Activated naive CD4-positive, alpha-beta T cell treated with anti-CD3 and anti-CD28 coated beads, Interleukin-2, amount 50 U/mL, for 24 hours (primary cell): ENCODE results near the gene GLYAT.

Experiments used
- H3K27ac Mint-ChIP-seq: one replicate; pipeline ENCODE4 v1.8.0; 2021; ENCODE audit warnings: mild to moderate bottlenecking, mixed read lengths
- H3K27me3 Mint-ChIP-seq: one replicate; pipeline ENCODE4 v1.8.0; 2021; ENCODE audit warnings: mixed read lengths
- H3K36me3 Mint-ChIP-seq: one replicate; pipeline ENCODE4 v1.8.0; 2021; ENCODE audit warnings: mixed read lengths
- H3K4me1 Mint-ChIP-seq: one replicate; pipeline ENCODE4 v1.8.0; 2021; ENCODE audit warnings: mixed read lengths
- H3K4me3 Mint-ChIP-seq: one replicate; pipeline ENCODE4 v1.8.0; 2021; ENCODE audit warnings: mild to moderate bottlenecking, mixed read lengths
- H3K9me3 Mint-ChIP-seq: one replicate; pipeline ENCODE4 v1.8.0; 2021; ENCODE audit warnings: mixed read lengths

Gene GLYAT, protein sequence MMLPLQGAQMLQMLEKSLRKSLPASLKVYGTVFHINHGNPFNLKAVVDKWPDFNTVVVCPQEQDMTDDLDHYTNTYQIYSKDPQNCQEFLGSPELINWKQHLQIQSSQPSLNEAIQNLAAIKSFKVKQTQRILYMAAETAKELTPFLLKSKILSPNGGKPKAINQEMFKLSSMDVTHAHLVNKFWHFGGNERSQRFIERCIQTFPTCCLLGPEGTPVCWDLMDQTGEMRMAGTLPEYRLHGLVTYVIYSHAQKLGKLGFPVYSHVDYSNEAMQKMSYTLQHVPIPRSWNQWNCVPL

DNA sequence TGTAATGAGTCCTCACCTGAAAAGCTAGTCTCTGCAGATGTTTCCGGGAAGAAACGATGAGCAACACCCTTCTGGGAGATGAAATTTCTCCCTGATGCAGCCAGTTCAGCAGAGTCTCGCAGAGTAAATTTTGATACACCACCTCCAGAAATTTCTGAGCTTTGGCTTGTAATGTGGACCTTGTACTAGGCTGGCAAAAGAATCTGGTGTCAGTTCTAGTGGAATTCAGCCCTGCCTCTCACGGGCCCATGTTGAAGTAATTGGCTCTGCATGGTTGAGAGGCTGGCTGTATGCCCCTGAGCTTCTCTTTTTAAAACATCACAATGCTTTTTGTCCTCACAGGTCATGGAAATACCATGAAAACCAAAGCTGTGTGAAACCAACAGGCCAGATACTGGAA, at the start of gene GLYAT:
Gene GLYAT, minus strand, starts transcription at position 125 of the 400 bp plus-strand sequence. CDS start 7,447 bp downstream, outside the sequence.
- no peak within 1 kb of the TSS for H3K4me3 Mint-ChIP-seq
- no peak within 1 kb of the TSS for H3K27ac Mint-ChIP-seq
- peaks cover 5% of the 10 kb centered on the region for H3K9me3 Mint-ChIP-seq
- peaks cover 42% of the 10 kb centered on the region for H3K4me1 Mint-ChIP-seq
- H3K36me3 Mint-ChIP-seq, result no peaks in the 10 kb centered on the region
- no peaks in the 10 kb centered on the region for H3K27me3 Mint-ChIP-seq

DNA sequence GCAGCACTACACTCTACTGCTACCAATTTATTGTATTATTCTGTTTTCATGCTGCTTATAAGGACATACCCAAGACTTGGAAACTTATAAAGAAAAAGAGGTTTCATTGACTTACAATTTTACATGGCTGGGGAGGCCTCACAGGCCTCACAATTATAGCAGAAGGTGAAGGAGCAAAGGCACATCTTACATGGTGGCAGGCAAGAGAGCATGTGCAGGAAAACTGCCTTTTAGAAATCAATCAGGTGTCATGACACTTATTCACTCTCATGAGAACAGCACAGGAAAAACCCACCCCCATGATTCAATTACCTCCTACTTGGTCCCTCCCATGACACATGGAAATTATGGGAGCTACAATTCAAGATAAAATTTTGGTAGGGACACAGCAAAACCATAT, 49.6 kb upstream of the GLYAT start:
- no peaks in the 10 kb centered on the region for H3K4me1 Mint-ChIP-seq
- no peaks in the 10 kb centered on the region for H3K27me3 Mint-ChIP-seq
- H3K4me3 Mint-ChIP-seq, result no peak overlapping the region
- no peak overlapping the region for H3K27ac Mint-ChIP-seq
- peaks cover 4% of the 10 kb centered on the region for H3K36me3 Mint-ChIP-seq
- H3K9me3 Mint-ChIP-seq, result peaks cover 7% of the 10 kb centered on the region

DNA sequence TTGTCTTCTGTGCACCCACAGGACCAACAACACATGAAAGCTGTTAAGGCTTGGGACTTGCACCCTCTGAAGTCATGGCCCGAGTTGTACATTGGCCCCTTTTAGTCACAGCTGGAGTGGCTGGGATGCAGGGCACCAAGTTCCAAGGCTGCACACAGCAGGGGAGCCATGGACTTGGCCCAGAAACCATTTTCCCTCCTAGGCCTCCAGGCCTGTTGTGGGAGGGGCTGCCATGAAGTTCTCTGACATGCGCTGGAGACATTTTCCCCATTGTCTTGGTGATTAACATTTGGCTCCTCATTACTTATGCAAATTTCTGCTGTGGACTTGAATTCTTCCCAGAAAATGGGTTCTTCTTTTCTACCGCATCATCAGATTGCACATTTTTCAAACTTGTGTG, 48.8 kb upstream of the GLYAT start:
- H3K27ac Mint-ChIP-seq, result no peak overlapping the region
- peaks cover 3% of the 10 kb centered on the region for H3K27me3 Mint-ChIP-seq
- H3K9me3 Mint-ChIP-seq, result peaks cover 7% of the 10 kb centered on the region
- H3K4me3 Mint-ChIP-seq, result no peak overlapping the region
- no peaks in the 10 kb centered on the region for H3K4me1 Mint-ChIP-seq
- H3K36me3 Mint-ChIP-seq, result peaks cover 4% of the 10 kb centered on the region

DNA sequence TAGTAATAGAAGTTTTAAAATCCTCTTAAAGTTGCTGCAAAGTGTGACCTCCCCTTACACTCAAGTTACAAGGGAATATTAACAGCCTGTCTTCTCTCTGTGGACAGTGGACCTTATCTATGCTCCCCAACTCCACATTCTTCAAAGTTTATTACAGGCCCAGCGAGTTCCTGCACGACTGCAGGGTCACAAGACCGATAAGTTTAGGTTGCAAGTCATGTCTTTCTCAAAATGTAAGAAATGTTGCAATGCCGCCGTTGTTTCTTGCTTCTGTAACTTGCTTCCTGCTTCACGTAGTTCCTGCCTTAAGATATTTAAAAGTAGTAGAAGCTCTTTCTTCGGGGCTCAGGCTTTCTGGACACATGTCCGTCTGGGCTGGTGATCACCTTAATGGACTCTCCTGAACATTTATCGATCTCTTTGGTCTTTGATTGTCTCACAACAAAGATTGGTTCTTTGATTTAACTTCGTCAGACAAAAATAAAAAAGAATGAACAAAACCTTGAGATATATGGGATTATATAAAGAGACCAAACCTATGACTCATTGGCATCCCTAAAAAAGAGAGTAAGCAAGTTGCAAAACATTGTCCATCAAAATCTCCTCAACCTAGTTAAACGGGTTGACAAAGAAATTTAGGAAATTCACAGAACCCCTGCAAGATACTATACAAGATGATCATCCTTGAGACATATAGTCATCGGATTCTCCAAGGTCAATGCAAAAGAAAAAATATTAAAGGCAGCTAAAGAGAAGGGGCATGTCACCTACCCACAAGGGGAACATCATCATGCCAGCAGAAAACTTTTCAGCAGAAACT, 45.4 kb upstream of the GLYAT start:
- H3K27ac Mint-ChIP-seq, result no peak overlapping the region
- H3K27me3 Mint-ChIP-seq, result peaks cover 3% of the 10 kb centered on the region
- H3K9me3 Mint-ChIP-seq, result peaks cover 7% of the 10 kb centered on the region
- no peaks in the 10 kb centered on the region for H3K4me1 Mint-ChIP-seq
- no peak overlapping the region for H3K4me3 Mint-ChIP-seq
- H3K36me3 Mint-ChIP-seq, result peaks cover 4% of the 10 kb centered on the region

DNA sequence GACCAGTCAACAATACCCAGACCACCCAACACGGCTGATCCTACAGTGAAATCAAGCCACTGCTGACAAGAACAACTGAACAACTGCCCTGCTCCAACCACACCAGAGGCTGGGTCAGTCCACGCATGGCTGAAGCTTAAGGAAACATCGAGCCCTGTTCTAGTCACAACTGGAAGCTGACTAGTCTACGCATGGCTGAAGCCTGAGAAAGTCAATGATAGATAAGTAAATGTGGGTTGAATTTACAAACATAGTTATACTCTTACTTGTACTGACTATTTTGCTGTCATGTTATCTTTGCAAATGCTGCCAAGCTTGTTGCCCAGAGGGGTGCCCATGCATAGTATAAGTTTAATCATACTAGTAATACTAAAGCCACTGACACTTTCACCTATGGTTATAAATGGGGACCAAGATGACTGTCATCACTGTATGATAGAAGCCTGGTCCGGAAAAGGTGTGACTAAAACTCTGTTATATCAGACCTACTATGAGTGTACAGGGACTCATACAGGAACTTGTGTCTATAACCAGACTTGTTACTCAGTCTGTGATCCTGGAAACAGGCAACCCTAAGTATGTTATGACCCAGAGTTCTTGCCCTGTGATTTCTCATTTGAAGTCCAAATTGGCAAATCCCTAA, 43.4 kb upstream of the GLYAT start:
- Mint-ChIP-seq H3K27me3 (peaks cover 3% of the 10 kb centered on the region), H3K27ac (no peak overlapping the region), H3K36me3 (no peaks in the 10 kb centered on the region), H3K9me3 (no peaks in the 10 kb centered on the region), H3K4me3 (no peak overlapping the region), H3K4me1 (no peaks in the 10 kb centered on the region)

DNA sequence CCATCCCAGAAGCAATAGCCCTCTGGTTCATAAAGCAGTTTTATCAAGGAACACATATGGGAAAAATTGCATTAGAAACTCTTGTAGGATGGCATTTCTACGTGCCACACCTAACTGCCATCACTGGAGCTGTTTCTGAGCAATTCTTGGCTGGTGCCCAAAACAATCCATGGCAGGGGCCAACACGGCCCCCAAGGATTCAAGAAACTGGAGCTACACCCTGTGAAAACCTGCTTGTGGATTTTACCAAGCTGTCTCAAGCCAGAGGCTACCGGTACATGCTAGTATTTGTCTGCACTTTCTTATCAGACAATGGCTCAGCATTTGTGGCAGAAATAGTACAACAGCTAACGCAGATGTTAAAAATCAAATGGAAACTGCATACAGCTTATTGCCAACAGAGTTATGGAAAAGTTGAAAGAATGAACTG, 42.4 kb upstream of the GLYAT start:
- no peaks in the 10 kb centered on the region for H3K9me3 Mint-ChIP-seq
- H3K36me3 Mint-ChIP-seq, result no peaks in the 10 kb centered on the region
- peaks cover 3% of the 10 kb centered on the region for H3K27me3 Mint-ChIP-seq
- no peaks in the 10 kb centered on the region for H3K4me1 Mint-ChIP-seq
- H3K27ac Mint-ChIP-seq, result no peak overlapping the region
- H3K4me3 Mint-ChIP-seq, result no peak overlapping the region

DNA sequence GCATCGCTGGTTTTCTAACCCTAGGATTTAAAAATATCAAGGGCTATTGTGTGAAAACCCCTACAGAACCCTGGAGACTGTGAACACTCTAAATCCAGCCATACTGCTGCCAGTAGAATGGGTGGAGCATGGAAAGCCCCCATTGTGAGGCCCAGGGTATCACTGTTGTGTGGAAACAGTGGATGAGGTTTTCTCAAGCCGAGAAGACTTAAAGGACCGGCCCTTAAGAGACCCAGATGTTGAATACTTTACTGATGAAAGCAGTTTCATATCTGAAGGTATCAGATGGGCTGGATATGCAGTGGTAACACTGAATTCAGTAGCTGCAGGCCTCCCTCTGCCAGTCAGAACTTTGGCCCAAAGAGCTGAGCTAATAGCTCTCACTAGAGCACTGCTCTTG, 41.6 kb upstream of the GLYAT start:
- H3K36me3 Mint-ChIP-seq, result no peaks in the 10 kb centered on the region
- no peaks in the 10 kb centered on the region for H3K4me1 Mint-ChIP-seq
- no peak overlapping the region for H3K27ac Mint-ChIP-seq
- no peak overlapping the region for H3K4me3 Mint-ChIP-seq
- H3K9me3 Mint-ChIP-seq, result no peaks in the 10 kb centered on the region
- peaks cover 3% of the 10 kb centered on the region for H3K27me3 Mint-ChIP-seq

DNA sequence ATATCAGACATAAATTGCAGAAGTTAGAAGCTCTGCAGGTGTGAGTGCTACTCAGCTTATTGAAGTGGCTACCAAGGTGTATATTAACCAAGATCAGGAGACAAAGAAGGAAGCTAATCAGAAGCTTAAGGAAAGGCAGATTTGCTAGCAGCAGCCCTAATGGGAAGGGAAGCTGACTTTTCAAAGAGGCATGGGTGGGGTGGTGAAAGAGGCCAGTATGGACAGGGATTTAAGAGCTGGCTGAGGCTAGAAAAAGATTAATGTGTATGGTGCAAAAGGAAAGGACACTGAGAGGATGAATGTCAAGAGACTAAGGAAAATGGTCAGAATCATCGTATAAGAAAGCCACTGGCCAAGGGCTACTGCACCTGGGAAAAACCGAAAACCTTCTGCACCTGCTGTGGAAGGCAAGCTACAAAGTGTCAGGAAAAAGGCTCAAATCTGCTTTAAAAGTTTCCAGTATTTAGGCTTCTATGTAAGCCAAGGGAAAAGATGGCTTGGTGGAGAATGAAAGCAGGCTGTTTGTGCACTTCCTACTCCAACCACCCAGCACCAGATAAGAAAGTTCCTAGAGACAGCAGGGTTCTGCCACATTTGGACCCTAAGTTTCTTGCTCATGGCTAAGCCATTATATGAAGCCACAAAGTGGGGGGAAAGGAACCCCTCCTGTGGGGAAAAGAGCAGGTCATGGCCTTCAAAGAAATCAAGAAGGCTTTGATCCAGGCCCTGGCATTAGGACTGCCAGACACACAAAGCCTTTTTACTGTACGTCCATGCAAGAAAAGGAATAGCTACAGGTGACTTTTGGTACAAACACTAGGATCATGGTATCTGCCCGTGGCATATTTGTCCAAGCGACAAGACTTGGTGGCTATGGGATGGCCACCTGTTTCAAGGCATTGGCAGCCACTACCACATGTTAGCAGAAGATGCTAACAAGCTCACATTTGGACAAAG, 40.9 kb upstream of the GLYAT start:
- Mint-ChIP-seq H3K4me3 (no peak overlapping the region), H3K36me3 (no peaks in the 10 kb centered on the region), H3K4me1 (no peaks in the 10 kb centered on the region), H3K9me3 (no peaks in the 10 kb centered on the region), H3K27ac (no peak overlapping the region), H3K27me3 (peaks cover 3% of the 10 kb centered on the region)

DNA sequence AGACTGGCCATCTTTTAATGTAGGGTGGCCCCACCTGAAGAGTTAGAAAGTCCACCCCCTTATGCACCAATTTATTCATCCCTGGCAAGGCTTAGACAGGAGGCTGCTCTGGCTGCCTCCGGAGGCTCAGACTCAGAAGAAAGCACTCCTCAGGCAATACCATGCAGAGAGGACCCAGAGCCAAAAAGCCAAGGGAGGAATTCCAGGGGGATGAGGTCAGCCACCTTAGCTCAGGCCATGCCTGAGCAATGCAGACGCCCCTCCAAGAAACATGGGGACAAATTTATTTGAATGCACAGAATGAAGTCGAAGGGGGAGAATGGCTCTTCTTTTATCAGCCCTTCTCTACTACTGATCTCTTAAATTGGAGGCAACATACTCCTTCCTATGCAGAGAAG, 39.7 kb upstream of the GLYAT start:
- Mint-ChIP-seq H3K9me3 (no peaks in the 10 kb centered on the region), H3K27ac (peak overlapping the region; percentile 24), H3K36me3 (no peaks in the 10 kb centered on the region), H3K27me3 (peaks cover 3% of the 10 kb centered on the region), H3K4me1 (no peaks in the 10 kb centered on the region), H3K4me3 (no peak overlapping the region)

DNA sequence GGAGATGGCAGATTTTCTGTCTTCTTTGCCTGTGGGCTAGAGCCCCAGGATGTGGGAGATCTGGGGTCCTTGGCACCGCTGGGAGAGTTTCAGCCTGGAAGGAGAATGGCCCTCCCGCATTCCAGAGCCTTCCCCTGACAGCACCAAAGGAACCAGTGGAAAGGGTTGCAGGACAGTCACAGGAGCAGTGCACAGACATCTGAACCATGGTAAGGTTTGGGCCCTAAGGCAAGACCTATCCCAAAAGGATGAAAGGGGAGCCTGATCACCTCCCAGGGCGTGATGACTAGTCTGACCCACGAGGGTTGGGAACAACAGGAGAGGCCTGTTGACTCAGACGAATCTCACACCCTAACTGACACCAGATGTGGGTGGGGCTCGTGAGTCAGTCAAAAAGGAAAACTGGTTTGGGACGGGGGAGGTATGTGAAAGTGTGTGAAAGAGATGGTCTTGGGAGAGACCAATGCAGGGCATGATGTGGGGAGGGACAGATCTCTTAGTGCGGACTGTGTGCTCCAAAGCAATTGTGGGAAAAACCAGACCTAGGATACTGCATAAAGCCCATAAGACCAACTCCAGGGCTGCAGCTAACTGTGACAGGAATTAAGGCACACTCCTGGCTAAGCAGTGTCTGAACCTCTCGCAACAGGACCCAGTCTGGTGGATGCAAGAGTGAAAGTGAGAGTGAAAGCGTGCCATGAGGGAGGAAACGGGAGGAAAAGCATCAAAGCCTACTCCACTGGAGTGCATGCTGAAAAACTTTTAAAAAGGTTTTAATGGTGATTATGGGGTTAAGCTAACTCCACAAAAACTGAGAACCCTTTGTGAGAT, 39.1 kb upstream of the GLYAT start:
- Mint-ChIP-seq H3K27me3 (peaks cover 1% of the 10 kb centered on the region), H3K4me3 (no peak overlapping the region), H3K27ac (no peak overlapping the region)

DNA sequence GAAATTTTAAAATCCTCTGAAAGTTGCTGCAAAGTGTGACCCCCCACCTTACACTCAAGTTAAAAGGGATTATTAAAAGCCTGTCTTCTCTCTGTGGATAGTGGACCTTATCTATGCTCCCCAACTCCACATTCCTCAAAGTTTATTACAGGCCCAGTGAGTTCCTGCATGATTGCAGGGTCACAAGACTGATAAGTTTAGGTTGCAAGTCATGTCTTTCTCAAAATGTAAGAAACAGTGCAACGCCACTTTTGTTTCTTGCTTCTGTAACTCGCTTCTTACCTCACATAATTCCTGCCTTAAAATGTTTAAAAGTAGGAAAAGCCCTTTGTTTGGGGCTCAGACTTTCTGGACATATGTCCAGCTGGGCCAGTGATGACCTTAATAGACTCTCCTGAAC, 38.4 kb upstream of the GLYAT start:
- Mint-ChIP-seq H3K27me3 (no peaks in the 10 kb centered on the region), H3K4me3 (no peak overlapping the region), H3K36me3 (no peaks in the 10 kb centered on the region), H3K4me1 (no peaks in the 10 kb centered on the region), H3K27ac (no peak overlapping the region), H3K9me3 (no peaks in the 10 kb centered on the region)

More for the DNA sequence above, 39.1 kb upstream of the GLYAT start:
- no peaks in the 10 kb centered on the region for H3K36me3 Mint-ChIP-seq
- H3K9me3 Mint-ChIP-seq, result no peaks in the 10 kb centered on the region
- H3K4me1 Mint-ChIP-seq, result no peaks in the 10 kb centered on the region

DNA sequence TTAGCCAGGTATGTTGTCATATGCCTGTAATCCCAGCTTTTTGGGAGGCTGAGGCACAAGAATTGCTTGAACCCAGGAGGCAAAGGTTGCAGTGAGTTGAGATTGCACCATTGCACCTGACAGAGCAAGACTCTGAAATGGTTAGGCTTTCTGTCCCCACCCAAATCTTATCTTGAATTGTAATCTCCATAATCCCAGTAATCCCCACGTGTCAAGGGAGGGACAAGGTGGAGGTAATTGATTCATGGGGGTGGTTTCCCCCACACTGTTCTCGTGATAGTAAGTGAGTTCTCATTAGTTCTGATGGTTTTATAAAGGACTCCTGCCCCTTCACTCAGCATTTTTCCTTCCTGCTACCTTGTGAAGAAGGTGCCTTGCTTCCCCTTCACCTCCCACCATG, 37.6 kb upstream of the GLYAT start:
- Mint-ChIP-seq H3K4me3 (no peak overlapping the region), H3K27me3 (no peaks in the 10 kb centered on the region), H3K4me1 (no peaks in the 10 kb centered on the region), H3K36me3 (no peaks in the 10 kb centered on the region), H3K9me3 (no peaks in the 10 kb centered on the region), H3K27ac (no peak overlapping the region)

DNA sequence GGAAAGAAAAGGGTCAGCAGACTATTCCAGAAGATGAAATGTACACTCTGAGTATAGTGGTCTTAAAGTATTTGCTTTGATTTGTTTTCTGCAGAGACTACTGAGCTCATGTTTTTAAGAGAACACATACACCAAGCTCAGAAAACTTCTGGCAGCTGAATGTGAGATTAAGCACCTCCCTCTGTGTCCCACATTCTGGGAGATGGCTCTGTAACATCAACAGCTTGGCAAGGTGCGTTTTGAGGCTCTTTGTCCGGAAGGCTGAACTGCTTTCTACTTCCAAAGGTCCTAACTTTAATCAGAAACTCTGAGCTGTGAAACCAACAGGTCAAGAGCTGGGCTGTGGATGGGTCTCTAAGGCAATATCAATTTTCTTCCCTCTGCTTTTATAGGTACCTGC, 36.4 kb upstream of the GLYAT start:
- no peaks in the 10 kb centered on the region for H3K36me3 Mint-ChIP-seq
- H3K4me1 Mint-ChIP-seq, result no peaks in the 10 kb centered on the region
- H3K27me3 Mint-ChIP-seq, result no peaks in the 10 kb centered on the region
- no peaks in the 10 kb centered on the region for H3K9me3 Mint-ChIP-seq
- H3K27ac Mint-ChIP-seq, result no peak overlapping the region
- no peak overlapping the region for H3K4me3 Mint-ChIP-seq

DNA sequence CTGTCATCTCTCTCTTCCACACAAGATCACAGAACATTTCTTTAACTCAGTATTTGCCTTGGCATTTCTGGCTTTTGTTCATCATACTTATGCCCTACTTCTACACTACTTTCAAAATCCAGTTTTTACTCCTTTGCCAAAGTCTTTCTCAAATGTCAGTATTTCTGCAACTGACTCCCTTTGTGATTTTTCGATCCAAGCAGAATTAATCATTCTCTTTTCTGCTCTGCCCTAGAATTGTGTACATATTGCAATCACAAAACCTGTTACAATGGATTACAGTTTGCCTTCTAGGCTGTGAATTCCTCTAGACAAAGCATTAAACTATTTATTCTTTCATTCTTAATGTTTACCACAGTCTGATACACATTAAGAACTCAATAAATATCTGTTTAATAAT, 33.3 kb upstream of the GLYAT start:
- H3K4me3 Mint-ChIP-seq, result no peak overlapping the region
- no peaks in the 10 kb centered on the region for H3K9me3 Mint-ChIP-seq
- no peak overlapping the region for H3K27ac Mint-ChIP-seq
- H3K36me3 Mint-ChIP-seq, result no peaks in the 10 kb centered on the region
- peaks cover under 1% of the 10 kb centered on the region for H3K27me3 Mint-ChIP-seq
- no peaks in the 10 kb centered on the region for H3K4me1 Mint-ChIP-seq
